Hepatocyte (in vitro differentiated cells): ENCODE data around the gene C10orf105. TPM values are rescaled to one million over a fixed set of nuclear protein-coding genes. Genes with fewer than 3 reads are reported as not detected.

Experiments used
- DNase-seq: peaks from one replicate; pipeline ENCODE4 v3.0.0-alpha.2; 2016; ENCODE audit warnings: low spot score
- H2AFZ ChIP-seq: fragments of 200-600 bp; sonication (generic); 2 replicates; pipeline ENCODE4 v1.6.0; 2016; ENCODE audit warnings: antibody characterized with exemption, mild to moderate bottlenecking
- H3K27ac ChIP-seq: fragments of 200-600 bp; sonication (generic); 2 replicates; pipeline ENCODE4 v1.5.1; 2016; ENCODE audit warnings: mild to moderate bottlenecking
- H3K27me3 ChIP-seq: fragments of 200-600 bp; sonication (generic); 2 replicates; pipeline ENCODE4 v1.6.1; 2016
- H3K36me3 ChIP-seq: fragments of 200-600 bp; sonication (generic); replicated peaks from 2 replicates; pipeline ENCODE4 v1.5.1; 2016; ENCODE audit warnings: low read depth; ENCODE audit not compliant: insufficient read depth
- H3K4me1 ChIP-seq: fragments of 200-600 bp; sonication (generic); 2 replicates; pipeline ENCODE4 v1.5.1; 2016; ENCODE audit warnings: mild to moderate bottlenecking, moderate library complexity; ENCODE audit not compliant: insufficient read depth
- H3K4me2 ChIP-seq: fragments of 200-600 bp; sonication (generic); 2 replicates; pipeline ENCODE4 v1.6.0; 2016
- H3K4me3 ChIP-seq: fragments of 200-600 bp; sonication (generic); 2 replicates; pipeline ENCODE4 v1.5.1; 2016; ENCODE audit warnings: mild to moderate bottlenecking
- H3K79me2 ChIP-seq: fragments of 200-600 bp; sonication (generic); 2 replicates; pipeline ENCODE4 v1.6.0; 2017; ENCODE audit warnings: mild to moderate bottlenecking
- H3K9me2 ChIP-seq: fragments of 200-600 bp; sonication (generic); replicated peaks from 2 replicates; pipeline ENCODE4 v1.6.0; 2017; ENCODE audit warnings: mild to moderate bottlenecking; ENCODE audit not compliant: insufficient read depth
- H3K9me3 ChIP-seq: fragments of 200-600 bp; sonication (generic); 2 replicates; pipeline ENCODE4 v1.5.1; 2016; ENCODE audit warnings: low read depth, mild to moderate bottlenecking
- H4K20me1 ChIP-seq: fragments of 200-600 bp; sonication (generic); 2 replicates; pipeline ENCODE4 v1.6.0; 2016; ENCODE audit warnings: mild to moderate bottlenecking; ENCODE audit not compliant: insufficient read depth, poor library complexity, severe bottlenecking
- CTCF ChIP-seq: fragments of 200-600 bp; sonication (generic); IDR thresholded peaks from 2 replicates; pipeline ENCODE4 v1.5.1; 2016; ENCODE audit warnings: antibody characterized with exemption, mild to moderate bottlenecking; ENCODE audit not compliant: poor library complexity
- EZH2 ChIP-seq: fragments of 200-600 bp; sonication (generic); IDR thresholded peaks from 2 replicates; pipeline ENCODE4 v1.6.1; 2016; ENCODE audit warnings: antibody characterized with exemption, mild to moderate bottlenecking, borderline replicate concordance
- EZH2phosphoT487 ChIP-seq: fragments of 200-600 bp; sonication (generic); IDR thresholded peaks from one replicate; pipeline ENCODE4 v1.6.1; 2018; ENCODE audit warnings: antibody characterized with exemption, mild to moderate bottlenecking, low read depth, moderate library complexity; ENCODE audit not compliant: unreplicated experiment, severe bottlenecking
- WGBS: methylation state at CpG from one replicate; pipeline ENCODE4 v1.1.6; 2016; ENCODE audit warnings: low lambda C conversion rate; ENCODE audit errors: missing lambda C conversion rate; 5-methylcytosine and 5-hydroxymethylcytosine counted together
- polyA plus RNA-seq: library from polyadenylated mRNA; unstranded; fragments of >200 nt; fragmentation: Nextera tagmentation; extraction: Ambion mirVana; gene quantifications from 2 replicates; pipeline ENCODE4 v1.2.1, GENCODE V29; 2016
- total RNA-seq: library from RNA; depleted of rRNA; stranded (reverse); fragments of >200 nt; gene quantifications from 2 replicates; pipeline ENCODE4 v1.2.3, GENCODE V29; 2014

C10orf105 gene
- total RNA-seq (not detected in 2 replicates), polyA plus RNA-seq (0.21 TPM in 1 of 2 replicates, not detected in the other)

- H2AFZ ChIP-seq, result no peak within 1 kb of the TSS
- no peaks in the 10 kb centered on the region for H4K20me1 ChIP-seq
- H3K9me2 ChIP-seq, result no peaks in the 10 kb centered on the region
- H3K4me2 ChIP-seq, result no peak within 1 kb of the TSS
- H3K79me2 ChIP-seq, result no peaks in the 10 kb centered on the region
- 64% methylated on average over 14 of the region's 14 CpGs for WGBS
- no peak within 1 kb of the TSS for H3K4me3 ChIP-seq
- H3K27ac ChIP-seq, result no peak within 1 kb of the TSS
- H3K4me1 ChIP-seq, result no peaks in the 10 kb centered on the region
- no peak for DNase-seq
- H3K36me3 ChIP-seq, result no peaks in the 10 kb centered on the region
- H3K9me3 ChIP-seq, result no peaks in the 10 kb centered on the region
- no peak for TF ChIP-seq EZH2phosphoT487
- TF ChIP-seq CTCF, result no peak
- TF ChIP-seq EZH2, result no peak
- no peaks in the 10 kb centered on the region for H3K27me3 ChIP-seq
Observed at GRCh38 chr10:71719464-71720201, at the start of gene C10orf105. C10orf105 (minus strand) TSS chr10:71719778; CDS start chr10:71716337, 3,441 bp downstream.

- TF ChIP-seq EZH2phosphoT487, result no peak
- no peak for TF ChIP-seq EZH2
- no peak for TF ChIP-seq CTCF
- Histone ChIP-seq H3K4me1 (peaks cover 41% of the 10 kb centered on the region), H3K4me2 (peak overlapping the region; percentile 59), H3K9me3 (no peaks in the 10 kb centered on the region), H3K4me3 (no peak overlapping the region), H3K27me3 (no peaks in the 10 kb centered on the region), H2AFZ (no peak overlapping the region), H3K36me3 (no peaks in the 10 kb centered on the region), H3K79me2 (no peaks in the 10 kb centered on the region), H3K9me2 (no peaks in the 10 kb centered on the region), H3K27ac (peak overlapping the region; percentile 96), H4K20me1 (no peaks in the 10 kb centered on the region)
- peak; percentile 57 for DNase-seq
- 62% methylated on average over 10 of the region's 10 CpGs for WGBS
Observed at GRCh38 chr10:71767420-71768035, 48.0 kb upstream of the C10orf105 start.

GRCh38 chr10:71766717-71767419 lies 47.3 kb upstream of the C10orf105 start:
- TF ChIP-seq EZH2phosphoT487, result no peak
- no peak for TF ChIP-seq EZH2
- Histone ChIP-seq H4K20me1 (no peaks in the 10 kb centered on the region), H3K4me2 (peak overlapping the region; percentile 16), H3K9me2 (no peaks in the 10 kb centered on the region), H2AFZ (no peak overlapping the region), H3K79me2 (no peaks in the 10 kb centered on the region), H3K9me3 (no peaks in the 10 kb centered on the region), H3K4me1 (peaks cover 38% of the 10 kb centered on the region), H3K27ac (peak overlapping the region; percentile 96), H3K36me3 (no peaks in the 10 kb centered on the region), H3K4me3 (no peak overlapping the region), H3K27me3 (no peaks in the 10 kb centered on the region)
- WGBS, result 31% methylated on average over 10 of the region's 10 CpGs
- peak; percentile 90 for DNase-seq
